HUES48 (cell line): Measurements from ENCODE around the gene TNS3.

Experiments
- H3K27ac ChIP-seq: one replicate; pipeline ENCODE4 v1.7.0; 2013; ENCODE audit warnings: low read depth, low read length, inconsistent platforms
- H3K27me3 ChIP-seq: 2 replicates; pipeline ENCODE4 v1.6.1; 2013; ENCODE audit warnings: mild to moderate bottlenecking, low read length; ENCODE audit not compliant: control insufficient read depth, insufficient read depth
- H3K36me3 ChIP-seq: 2 replicates; pipeline ENCODE4 v1.6.1; 2013; ENCODE audit warnings: low read length; ENCODE audit not compliant: control insufficient read depth, insufficient read depth
- H3K4me1 ChIP-seq: 2 replicates; pipeline ENCODE4 v1.6.1; 2013; ENCODE audit warnings: mild to moderate bottlenecking, low read length; ENCODE audit not compliant: control insufficient read depth, insufficient read depth
- H3K4me3 ChIP-seq: 2 replicates; pipeline ENCODE4 v1.5.1; 2013; ENCODE audit warnings: mild to moderate bottlenecking, low read depth, low read length
- H3K9ac ChIP-seq: 2 replicates; pipeline ENCODE4 v1.6.1; 2013; ENCODE audit warnings: mild to moderate bottlenecking, low read depth, low read length, moderate library complexity
- H3K9me3 ChIP-seq: 2 replicates; pipeline ENCODE4 v1.6.1; 2013; ENCODE audit warnings: low read length; ENCODE audit not compliant: control insufficient read depth, insufficient read depth

The TNS3 gene

GRCh38 chr7:47454974-47455871 lies 126.7 kb downstream of the TNS3 start:
- no peak overlapping the region for H3K4me3 ChIP-seq
- peaks cover 17% of the 10 kb centered on the region; the same call in 1 of the 2 replicates for H3K4me1 ChIP-seq
- no peak overlapping the region for H3K9ac ChIP-seq
- no peaks in the 10 kb centered on the region for H3K36me3 ChIP-seq
- no peaks in the 10 kb centered on the region for H3K9me3 ChIP-seq
- H3K27me3 ChIP-seq: no peaks in the 10 kb centered on the region
- H3K27ac ChIP-seq: no peak overlapping the region

DNA sequence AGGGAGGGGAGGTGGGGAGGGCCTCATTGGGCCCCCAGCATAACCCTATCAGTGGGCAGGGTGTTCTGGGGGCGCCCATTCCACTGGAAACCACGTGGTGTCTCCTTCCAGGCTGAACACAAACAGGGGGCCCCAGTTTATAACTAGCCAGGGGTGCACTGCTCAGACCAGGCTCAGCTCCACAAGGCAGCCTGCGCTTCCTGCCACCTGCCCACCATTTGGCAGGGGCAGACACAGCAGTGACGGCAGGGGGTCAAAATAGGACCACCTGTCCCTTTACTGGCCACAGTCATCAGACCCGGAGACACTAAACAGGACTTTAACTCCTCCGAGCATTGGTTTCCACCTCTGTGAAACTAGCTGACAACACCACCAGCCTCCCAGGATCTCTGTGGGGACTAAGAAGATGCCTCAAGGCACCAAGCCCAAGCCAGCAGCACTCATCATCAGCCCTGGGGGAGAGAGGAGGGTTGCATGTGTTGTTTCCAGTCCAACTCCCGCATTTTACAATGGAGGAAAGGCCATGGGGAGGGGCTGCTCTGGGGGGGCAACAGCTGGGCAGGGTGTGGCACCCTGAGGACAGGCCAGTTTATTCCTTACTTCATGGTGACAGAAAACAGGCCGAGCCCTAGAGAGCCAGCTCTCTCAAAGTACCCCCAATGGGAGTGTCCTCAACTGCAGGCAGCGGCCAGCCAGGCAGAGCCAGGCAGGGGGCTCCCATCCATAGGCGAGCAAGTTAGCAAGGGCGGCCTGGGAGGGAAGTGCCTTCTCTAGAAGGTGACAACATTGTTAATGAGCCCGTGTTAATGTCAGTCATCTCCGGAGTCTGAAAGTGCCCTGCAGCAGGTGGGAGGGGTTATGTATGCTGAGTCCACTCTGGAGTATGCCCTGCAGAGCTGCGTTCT lies 127.6 kb downstream of the TNS3 start:
- Histone ChIP-seq H3K4me1 (peaks cover 17% of the 10 kb centered on the region; the same call in 1 of the 2 replicates), H3K9me3 (no peaks in the 10 kb centered on the region), H3K9ac (no peak overlapping the region), H3K36me3 (no peaks in the 10 kb centered on the region), H3K27ac (no peak overlapping the region), H3K4me3 (no peak overlapping the region), H3K27me3 (no peaks in the 10 kb centered on the region)

DNA sequence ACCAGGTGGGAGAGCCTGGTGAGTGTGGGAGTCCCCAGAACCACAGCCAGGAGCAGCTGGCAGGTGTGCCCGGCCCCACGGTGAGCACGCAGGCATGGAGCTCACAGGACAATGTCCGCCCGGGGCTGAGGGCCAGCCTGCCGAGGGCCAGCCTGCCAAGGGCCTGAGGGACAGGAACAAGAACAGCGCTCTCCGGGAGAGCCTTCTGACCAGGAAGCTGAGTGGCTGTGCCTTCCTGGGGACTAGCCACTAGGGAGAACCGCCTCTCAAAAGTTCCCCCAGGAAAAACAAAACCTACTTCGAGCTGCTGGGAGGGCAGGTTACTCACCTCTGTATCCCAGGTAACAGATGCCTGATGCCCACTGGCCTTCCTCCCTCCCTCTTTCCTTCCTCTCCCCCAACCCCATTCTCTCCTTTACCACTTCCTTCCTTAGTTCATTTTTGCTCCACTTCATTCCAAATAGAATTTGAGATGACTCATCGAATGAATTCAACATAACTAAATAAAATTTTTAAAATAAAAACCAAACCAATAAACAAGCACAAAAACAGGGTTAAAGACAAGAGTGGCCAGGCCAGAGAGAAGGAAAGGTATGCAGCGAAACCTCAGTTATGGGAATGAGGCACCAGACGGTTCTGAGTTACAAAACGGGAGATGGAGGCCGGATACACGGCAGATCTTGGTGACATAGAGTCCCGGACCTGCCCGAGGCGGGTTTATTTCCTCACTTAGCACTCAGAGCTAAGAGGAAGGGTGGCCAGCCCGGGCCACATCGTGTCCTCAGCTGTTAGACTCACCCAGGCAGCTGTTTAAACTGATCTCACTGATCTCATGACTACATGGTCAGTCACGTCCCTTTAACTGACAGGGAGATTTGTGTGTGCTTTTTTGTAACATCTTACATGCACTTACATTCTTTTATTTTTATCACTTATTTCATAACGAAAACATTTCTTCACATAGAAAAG lies 128.5 kb downstream of the TNS3 start:
- Histone ChIP-seq H3K36me3 (no peaks in the 10 kb centered on the region), H3K9ac (no peak overlapping the region), H3K4me3 (no peak overlapping the region), H3K27ac (no peak overlapping the region), H3K4me1 (peaks cover 17% of the 10 kb centered on the region; the same call in 1 of the 2 replicates), H3K9me3 (no peaks in the 10 kb centered on the region), H3K27me3 (no peaks in the 10 kb centered on the region)

DNA sequence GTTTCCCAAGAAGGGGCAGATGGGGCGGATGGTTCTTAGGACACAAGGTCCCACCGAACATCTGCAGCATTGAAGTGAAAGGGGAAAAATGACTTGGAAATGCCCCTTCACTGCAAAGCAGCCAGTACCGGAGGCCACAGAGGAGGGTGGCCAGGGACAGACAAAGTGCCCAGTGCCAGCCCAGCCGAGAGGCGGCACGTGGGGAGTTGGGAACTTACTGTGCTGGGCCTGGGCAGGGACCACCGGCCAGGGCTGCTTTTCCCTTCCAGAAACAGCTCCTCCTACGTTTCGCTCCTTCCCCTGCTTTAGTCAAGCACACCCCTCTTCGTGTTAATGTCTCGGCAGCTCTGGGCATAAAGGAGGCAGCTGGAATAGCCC lies 129.2 kb downstream of the TNS3 start:
- H3K36me3 ChIP-seq: no peaks in the 10 kb centered on the region
- no peak overlapping the region for H3K27ac ChIP-seq
- H3K4me1 ChIP-seq: peaks cover 17% of the 10 kb centered on the region; the same call in 1 of the 2 replicates

DNA sequence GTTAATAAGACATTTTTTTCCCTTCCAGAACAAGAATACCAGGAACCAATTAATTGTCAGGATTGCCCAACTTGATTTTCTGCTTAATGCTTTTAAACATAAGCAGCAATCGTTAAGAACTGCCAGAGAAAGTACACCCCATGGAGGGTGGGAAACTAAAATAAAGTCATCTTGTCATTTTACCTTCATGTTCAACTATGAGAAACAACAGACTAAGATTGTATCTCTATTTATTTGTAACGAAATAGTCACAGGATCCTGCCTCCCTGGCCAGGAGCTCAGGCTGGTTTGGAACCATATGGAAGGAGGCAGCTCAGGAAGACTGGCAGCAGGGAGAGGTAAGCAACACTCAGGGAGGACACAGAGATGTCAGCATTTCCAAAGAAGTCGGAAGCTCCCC lies 129.6 kb downstream of the TNS3 start:
- no peak overlapping the region for H3K4me3 ChIP-seq
- no peaks in the 10 kb centered on the region for H3K27me3 ChIP-seq
- H3K36me3 ChIP-seq: no peaks in the 10 kb centered on the region
- no peak overlapping the region for H3K9ac ChIP-seq
- no peak overlapping the region for H3K27ac ChIP-seq
- peaks cover 17% of the 10 kb centered on the region; the same call in 1 of the 2 replicates for H3K4me1 ChIP-seq
- H3K9me3 ChIP-seq: no peaks in the 10 kb centered on the region

More for the DNA sequence above, 129.2 kb downstream of the TNS3 start:
- H3K4me3 ChIP-seq: no peak overlapping the region
- no peak overlapping the region for H3K9ac ChIP-seq
- no peaks in the 10 kb centered on the region for H3K27me3 ChIP-seq
- H3K9me3 ChIP-seq: no peaks in the 10 kb centered on the region

- Histone ChIP-seq H3K9ac (no peak overlapping the region), H3K36me3 (no peaks in the 10 kb centered on the region), H3K9me3 (no peaks in the 10 kb centered on the region), H3K4me1 (peaks cover 17% of the 10 kb centered on the region; the same call in 1 of the 2 replicates), H3K4me3 (no peak overlapping the region), H3K27me3 (no peaks in the 10 kb centered on the region), H3K27ac (no peak overlapping the region)
These were observed 130.1 kb downstream of the TNS3 start for GRCh38 chr7:47451851-47452205.

GRCh38 chr7:47449810-47450590 lies 131.9 kb downstream of the TNS3 start:
- no peak overlapping the region for H3K27ac ChIP-seq
- H3K4me1 ChIP-seq: peaks cover 13% of the 10 kb centered on the region; the same call in 1 of the 2 replicates
- no peaks in the 10 kb centered on the region for H3K9me3 ChIP-seq
- H3K4me3 ChIP-seq: no peak overlapping the region
- H3K36me3 ChIP-seq: no peaks in the 10 kb centered on the region
- no peaks in the 10 kb centered on the region for H3K27me3 ChIP-seq
- H3K9ac ChIP-seq: no peak overlapping the region

DNA sequence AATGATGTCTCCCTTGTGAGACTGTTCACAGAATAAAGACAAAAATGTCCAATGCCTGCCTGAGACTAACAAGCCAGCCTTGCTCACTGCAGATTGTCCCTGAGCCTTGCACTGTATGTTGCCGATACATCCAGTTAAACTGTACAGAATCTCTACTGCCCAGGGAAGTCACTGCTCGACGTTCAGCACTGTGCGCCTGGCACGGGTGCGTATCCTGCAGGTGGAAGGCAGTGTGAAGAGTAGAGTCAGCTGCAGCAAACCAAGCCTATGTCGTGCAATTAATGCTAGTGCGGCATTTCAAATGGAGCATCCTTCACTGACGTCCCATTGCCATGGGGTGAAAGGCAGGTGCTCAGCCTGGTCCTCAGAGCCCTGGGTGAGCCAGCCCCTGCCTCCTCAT lies 132.9 kb downstream of the TNS3 start:
- Histone ChIP-seq H3K4me1 (peaks cover 9% of the 10 kb centered on the region; the same call in 1 of the 2 replicates), H3K9me3 (no peaks in the 10 kb centered on the region), H3K27ac (no peak overlapping the region), H3K36me3 (no peaks in the 10 kb centered on the region), H3K9ac (no peak overlapping the region), H3K27me3 (no peaks in the 10 kb centered on the region), H3K4me3 (no peak overlapping the region)

- Histone ChIP-seq H3K9ac (no peak overlapping the region), H3K4me3 (no peak overlapping the region), H3K36me3 (no peaks in the 10 kb centered on the region), H3K9me3 (no peaks in the 10 kb centered on the region), H3K4me1 (peaks cover 4% of the 10 kb centered on the region; the same call in 1 of the 2 replicates), H3K27ac (no peak overlapping the region), H3K27me3 (no peaks in the 10 kb centered on the region)
These were observed 134.1 kb downstream of the TNS3 start for GRCh38 chr7:47447621-47448349.
